ENCODE measurements around the gene MLH1. TPM values are rescaled to one million over a fixed set of nuclear protein-coding genes. Genes with fewer than 3 reads are reported as not detected.
"Not testable (repeated sequence)": the region's sequence is repeated elsewhere in the genome, so short reads cannot be mapped to it uniquely, and the experiment has no call there.

Gene MLH1
- total RNA-seq, 4 donors from 2014 or later = 27.9 to 59.0 (median 36.3) TPM

DNA sequence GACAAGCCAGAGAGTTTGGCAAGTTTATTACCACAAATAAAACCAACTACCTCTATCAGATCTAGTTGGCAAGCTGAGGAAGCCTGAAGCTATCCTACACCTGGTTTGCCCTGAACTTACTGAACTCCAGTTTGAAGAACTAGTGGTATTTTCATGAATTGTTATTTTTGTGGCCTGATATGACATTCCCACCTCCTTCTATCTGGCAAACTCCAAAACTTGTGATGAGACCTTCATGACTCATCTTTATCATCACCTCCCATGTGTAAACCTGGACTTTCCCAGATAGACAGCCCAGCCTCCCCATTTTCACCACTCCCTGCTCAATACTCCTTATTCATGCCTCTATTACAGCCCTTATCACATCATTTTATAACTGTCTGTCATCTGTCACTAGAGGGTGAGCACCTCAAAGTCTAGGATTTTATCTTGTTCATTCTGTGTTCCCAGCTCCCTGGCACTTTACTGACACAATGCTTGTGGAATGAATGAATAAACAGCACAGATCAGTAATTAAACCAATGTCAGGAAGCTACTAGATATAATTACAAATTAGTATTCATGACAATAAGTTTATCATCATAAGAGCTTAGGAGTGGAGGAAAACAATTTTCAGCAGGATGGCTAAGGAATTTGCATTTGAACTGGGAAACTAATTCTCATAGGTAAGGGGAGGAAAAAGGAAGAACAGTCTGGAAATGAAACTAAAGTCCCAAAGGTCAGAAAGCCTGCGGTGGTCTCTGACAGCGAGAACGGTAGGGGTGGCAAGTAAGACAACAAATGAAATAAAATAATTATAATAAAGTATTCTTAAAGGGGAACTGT, 35.2 kb upstream of the MLH1 start:
- 60% methylated on average over 3 of the region's 3 CpGs for WGBS
- TF ChIP-seq CTCF (IDR thresholded peaks at IDR 0.05) (no peak), POLR2AphosphoS5 (IDR thresholded peaks at IDR 0.05) (no peak), POLR2A (IDR thresholded peaks at IDR 0.05; ENCODE audit: low read depth) (no peak), EP300 (IDR thresholded peaks at IDR 0.05) (no peak)
- Histone ChIP-seq H3K36me3 (no peaks in the 10 kb centered on the region), H3K4me1 (peaks cover 0 to 8% (median 6%) of the 10 kb centered on the region in 4 donors), H3K27ac (replicated peaks in 1 of 4) (no peak overlapping the region), H3K4me3 (no peak overlapping the region), H3K9me3 (no peaks in the 10 kb centered on the region), H3K27me3 (no peaks in the 10 kb centered on the region)
- DNase-seq (ENCODE audit: extremely low spot score) = no peak
- intact Hi-C loops (cut with DNase I) = loop anchor here (5.0 kb wide), 1 partner anchor 226 kb away; no protein-coding TSS in a partner anchor

DNA sequence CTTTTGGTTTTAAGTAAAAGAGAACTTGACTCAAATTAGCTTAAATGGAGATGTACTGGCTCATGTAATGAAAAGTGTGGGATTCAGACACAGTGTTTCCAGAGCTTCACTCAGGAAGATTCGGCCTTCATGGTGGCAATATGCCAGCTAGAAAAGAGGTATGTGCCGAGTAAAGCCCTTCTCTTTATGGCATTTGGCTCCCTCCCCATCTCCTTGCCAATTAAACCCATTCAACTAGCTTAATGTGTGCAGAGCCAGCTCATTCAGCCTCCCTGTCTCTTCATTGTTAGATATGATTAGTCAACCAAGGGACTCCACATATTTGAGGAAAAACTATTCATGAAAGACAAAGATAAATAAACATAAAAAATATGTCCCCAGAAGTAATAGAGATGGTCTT, 33.5 kb upstream of the MLH1 start:
- DNase-seq (ENCODE audit: extremely low spot score) = no peak
- 41% methylated on average over 2 of the region's 2 CpGs for WGBS
- intact Hi-C loops (cut with DNase I) = loop anchor here (5.0 kb wide), 1 partner anchor 228 kb away; no protein-coding TSS in a partner anchor

DNA sequence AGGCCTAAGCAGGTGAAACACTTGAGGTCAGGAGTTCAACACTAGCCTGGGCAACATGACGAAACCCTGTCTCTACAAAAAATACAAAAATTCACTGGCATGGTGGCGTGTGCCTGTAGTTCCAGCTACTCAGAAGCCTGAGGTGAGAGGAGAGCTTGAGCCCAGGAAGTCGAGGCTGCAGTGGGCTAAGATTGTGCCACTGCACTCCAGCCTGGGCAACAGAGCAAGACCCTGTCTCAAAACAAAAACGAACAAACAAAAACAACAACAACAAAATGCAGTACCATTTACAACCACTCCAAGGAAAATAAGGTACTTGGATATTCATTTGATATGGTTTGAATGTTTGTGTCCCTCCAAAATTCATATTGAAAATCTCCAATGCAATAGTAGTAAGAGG, 32.8 kb upstream of the MLH1 start:
- Histone ChIP-seq H3K9me3 (no peaks in the 10 kb centered on the region), H3K27me3 (no peaks in the 10 kb centered on the region), H3K4me3 (no peak overlapping the region), H3K36me3 (no peaks in the 10 kb centered on the region), H3K4me1 (peaks cover 0 to 8% (median 6%) of the 10 kb centered on the region in 4 donors), H3K27ac (replicated peaks in 1 of 4) (no peak overlapping the region)
- no peak for DNase-seq (ENCODE audit: extremely low spot score)
- WGBS = 85% methylated on average over 4 of the region's 4 CpGs
- intact Hi-C loops (cut with DNase I) = no loop called here
- TF ChIP-seq CTCF (IDR thresholded peaks at IDR 0.05) (peak in 1 of 3 experiments; percentile 11), POLR2A (IDR thresholded peaks at IDR 0.05; ENCODE audit: low read depth) (no peak)

More for the DNA sequence above, 33.5 kb upstream of the MLH1 start:
- Histone ChIP-seq H3K4me1 (peaks cover 0 to 8% (median 6%) of the 10 kb centered on the region in 4 donors), H3K4me3 (no peak overlapping the region), H3K9me3 (no peaks in the 10 kb centered on the region), H3K36me3 (no peaks in the 10 kb centered on the region), H3K27me3 (no peaks in the 10 kb centered on the region), H3K27ac (replicated peaks in 1 of 4) (no peak overlapping the region)
- TF ChIP-seq POLR2AphosphoS5 (IDR thresholded peaks at IDR 0.05) = no peak
- no peak for TF ChIP-seq POLR2A (IDR thresholded peaks at IDR 0.05; ENCODE audit: low read depth)
- no peak for TF ChIP-seq EP300 (IDR thresholded peaks at IDR 0.05)
- TF ChIP-seq CTCF (IDR thresholded peaks at IDR 0.05) = no peak

- H3K9me3 ChIP-seq; H3K4me3 ChIP-seq; H3K4me1 ChIP-seq; H3K27me3 ChIP-seq; DNase-seq (ENCODE audit: extremely low spot score); H3K36me3 ChIP-seq; intact Hi-C loops (cut with DNase I); H3K27ac ChIP-seq (replicated peaks in 1 of 4): not testable (repeated sequence)
- WGBS = 97% methylated on average over 7 of the region's 7 CpGs
Observed at GRCh38 chr3:36963008-36963407, 30.3 kb upstream of the MLH1 start.

DNA sequence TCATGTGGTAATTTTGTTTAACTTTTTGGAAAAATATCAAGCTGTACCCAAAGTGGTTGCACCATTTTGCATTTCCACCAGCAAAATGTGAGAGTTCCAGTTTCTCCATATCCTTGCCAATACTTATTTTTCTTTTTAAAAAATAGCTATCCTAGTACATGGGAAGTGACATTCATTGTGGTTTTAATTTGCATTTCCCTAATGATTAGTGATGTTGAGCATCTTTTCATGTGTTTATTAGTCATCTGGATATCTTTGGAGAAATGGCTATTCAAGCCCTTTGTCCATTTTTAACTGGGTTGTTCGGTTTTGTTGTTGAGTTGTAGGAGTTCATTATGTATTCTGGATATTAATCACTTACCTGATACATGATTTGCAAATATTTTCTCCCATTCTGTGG, 29.0 kb upstream of the MLH1 start:
- 91% methylated on average over 1 of the region's 1 CpG for WGBS
- no peak for TF ChIP-seq POLR2AphosphoS5 (IDR thresholded peaks at IDR 0.05)
- TF ChIP-seq POLR2A (IDR thresholded peaks at IDR 0.05; ENCODE audit: low read depth) = no peak
- TF ChIP-seq CTCF (IDR thresholded peaks at IDR 0.05) = no peak
- TF ChIP-seq EP300 (IDR thresholded peaks at IDR 0.05) = no peak
- intact Hi-C loops (cut with DNase I) = no loop called here
- Histone ChIP-seq H3K9me3 (no peaks in the 10 kb centered on the region), H3K4me1 (no peaks in the 10 kb centered on the region), H3K4me3 (no peak overlapping the region), H3K27me3 (no peaks in the 10 kb centered on the region), H3K27ac (replicated peaks in 1 of 4) (no peak overlapping the region), H3K36me3 (no peaks in the 10 kb centered on the region)
- DNase-seq (ENCODE audit: extremely low spot score) = no peak
